NCI-H2196 treated with DMSO at 0.1 percent for 48 hours (cell line): ENCODE measurements around the gene FGGY.

Experiments
- DNase-seq: peaks from one replicate; lab custom pipeline; 2025; ENCODE audit not compliant: unreplicated experiment; lab: John Stamatoyannopoulos, UW

The FGGY gene

DNA sequence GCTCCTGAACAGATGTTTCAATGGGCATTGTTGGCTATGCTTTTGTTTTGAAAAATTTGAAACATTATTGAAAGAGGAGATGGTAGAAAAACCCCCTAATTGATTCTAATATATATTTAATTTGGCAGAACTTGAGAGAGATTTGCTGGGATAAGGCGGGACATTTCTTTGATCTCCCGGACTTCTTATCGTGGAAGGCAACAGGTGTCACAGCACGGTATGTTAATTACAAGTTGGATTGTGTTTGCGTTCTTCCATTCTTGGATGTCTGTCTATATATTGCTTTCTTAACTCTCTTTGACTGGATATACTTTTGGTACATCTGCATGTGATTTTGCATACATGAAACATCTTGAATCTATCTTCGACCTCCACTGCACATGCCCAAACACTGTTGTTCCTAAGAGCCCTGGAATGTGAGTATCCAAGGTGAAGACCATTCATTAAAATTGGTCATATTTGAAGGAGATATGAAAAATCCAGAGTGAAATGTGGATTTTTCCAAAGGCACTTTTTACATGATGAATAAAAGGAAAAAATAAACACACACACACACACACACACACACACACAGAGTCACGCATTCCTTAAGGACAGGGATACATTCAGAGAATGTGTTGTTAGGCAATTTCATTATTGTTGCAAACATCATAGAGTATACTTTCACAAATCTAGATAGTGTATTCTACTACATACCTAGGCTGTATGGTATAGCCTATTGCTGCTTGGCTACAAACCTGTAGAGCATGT is 81.9 kb downstream of the FGGY start:
- no peak for DNase-seq

DNA sequence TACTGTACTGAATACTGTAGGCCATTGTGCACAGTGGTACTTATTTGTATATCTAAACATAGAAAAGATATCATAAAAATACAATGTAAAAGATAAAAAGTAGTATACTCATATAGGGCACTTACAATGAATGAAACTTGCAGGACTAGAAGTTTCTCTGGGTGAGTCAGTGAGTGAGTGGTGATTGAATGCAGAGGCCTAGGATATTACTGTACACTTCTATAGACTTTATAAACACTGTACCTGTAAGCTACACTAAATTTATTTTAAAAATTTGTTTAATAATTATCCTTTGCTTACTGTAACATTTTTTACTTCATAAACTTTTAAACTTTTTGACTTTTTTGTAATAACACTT is 82.5 kb downstream of the FGGY start:
- no peak for DNase-seq

DNA sequence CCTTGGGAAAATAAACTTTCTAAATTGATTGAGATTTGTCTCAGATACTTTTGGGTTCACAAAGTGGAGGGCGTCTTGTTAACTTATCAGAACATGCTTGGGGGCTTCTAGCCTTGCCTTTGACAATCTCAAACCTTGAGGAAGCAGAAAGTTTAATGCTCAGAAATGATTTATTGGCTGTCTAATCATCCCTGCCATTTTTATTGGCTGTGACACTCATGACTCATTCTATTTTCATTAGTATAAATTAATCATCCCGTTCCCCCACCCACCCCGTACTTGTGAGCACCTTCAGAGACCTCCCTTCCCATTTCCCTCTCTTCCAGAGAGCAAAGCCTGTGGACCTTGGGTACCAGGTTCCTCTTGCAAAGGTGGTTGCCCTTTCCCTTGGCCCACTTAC is 87.1 kb downstream of the FGGY start:
- no peak for DNase-seq

DNA sequence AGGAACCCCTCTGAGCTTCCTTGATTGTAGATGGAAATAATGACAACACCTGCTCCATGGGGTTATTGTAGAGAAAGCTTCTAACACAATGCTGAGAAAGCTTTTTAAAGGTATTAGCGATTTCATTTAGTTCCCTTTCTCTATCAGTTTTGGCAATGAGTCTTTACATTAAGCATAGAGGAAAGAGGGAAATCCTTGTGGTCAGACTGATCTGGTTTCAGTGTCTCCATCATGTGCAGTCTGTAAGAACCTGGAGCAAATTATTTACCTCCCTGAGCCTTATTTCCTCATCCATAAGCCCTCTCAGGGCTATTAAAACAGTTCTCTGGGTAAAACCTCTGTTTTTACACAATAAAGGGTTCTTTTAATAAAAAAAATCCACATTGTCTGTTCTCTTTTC is 87.5 kb downstream of the FGGY start:
- DNase-seq: no peak

DNA sequence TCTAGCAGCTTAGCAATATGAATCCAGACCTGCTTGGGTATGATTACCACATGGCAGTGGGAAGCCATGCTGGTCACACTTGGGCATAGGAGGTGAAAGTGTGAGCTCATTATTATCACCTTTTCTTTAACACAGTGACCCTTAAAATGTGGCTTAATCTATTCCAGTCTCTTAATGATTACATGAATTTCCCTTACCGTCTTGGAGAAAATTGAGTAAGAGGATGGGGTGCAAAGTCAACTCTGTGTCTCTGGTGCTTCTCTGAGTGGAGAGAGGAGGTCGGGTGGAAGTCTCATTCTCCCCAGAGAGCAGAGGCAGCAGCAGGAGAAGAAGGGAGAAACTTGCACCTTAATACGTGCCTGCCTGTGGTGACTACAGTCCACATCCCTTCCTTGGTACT is 91.3 kb downstream of the FGGY start:
- DNase-seq: no peak

DNA sequence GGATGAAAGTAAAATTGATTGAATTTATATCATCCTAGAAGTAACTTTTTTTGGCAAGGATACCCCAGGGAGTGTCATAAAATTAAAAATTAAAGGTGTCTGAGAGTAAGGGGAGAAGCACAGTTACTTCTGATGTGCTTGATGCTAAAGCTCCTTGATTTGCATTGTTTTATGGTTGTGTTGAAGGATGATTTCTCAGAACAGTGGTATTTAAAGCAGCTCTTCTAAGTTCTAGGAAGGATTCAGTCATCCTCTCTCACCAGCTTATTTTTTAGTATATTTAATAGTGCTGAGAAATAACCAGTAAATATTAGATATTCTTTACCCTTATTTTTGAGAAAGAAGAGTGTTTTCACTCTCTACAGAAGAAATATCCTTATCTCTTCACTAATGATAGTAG is 93.0 kb downstream of the FGGY start:
- no peak for DNase-seq

DNA sequence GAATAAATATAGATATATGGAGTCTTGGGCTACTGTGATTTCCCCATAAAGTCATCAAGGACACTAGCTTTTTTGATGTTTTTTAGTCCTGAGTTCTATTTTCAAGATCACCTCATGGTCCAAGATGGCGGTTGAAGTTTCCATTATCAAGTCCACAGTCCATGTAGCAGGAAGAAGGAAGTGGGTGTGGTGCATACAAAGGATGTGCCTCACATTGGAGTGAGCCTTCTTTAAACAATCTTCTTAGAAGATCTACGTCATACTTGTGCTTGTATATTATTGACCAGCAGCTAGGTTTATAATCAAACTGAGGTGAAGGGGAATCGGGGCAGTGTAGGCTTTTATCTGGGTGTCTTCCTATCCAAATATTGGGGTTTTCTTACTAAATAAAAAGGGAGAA is 93.4 kb downstream of the FGGY start:
- no peak for DNase-seq

DNA sequence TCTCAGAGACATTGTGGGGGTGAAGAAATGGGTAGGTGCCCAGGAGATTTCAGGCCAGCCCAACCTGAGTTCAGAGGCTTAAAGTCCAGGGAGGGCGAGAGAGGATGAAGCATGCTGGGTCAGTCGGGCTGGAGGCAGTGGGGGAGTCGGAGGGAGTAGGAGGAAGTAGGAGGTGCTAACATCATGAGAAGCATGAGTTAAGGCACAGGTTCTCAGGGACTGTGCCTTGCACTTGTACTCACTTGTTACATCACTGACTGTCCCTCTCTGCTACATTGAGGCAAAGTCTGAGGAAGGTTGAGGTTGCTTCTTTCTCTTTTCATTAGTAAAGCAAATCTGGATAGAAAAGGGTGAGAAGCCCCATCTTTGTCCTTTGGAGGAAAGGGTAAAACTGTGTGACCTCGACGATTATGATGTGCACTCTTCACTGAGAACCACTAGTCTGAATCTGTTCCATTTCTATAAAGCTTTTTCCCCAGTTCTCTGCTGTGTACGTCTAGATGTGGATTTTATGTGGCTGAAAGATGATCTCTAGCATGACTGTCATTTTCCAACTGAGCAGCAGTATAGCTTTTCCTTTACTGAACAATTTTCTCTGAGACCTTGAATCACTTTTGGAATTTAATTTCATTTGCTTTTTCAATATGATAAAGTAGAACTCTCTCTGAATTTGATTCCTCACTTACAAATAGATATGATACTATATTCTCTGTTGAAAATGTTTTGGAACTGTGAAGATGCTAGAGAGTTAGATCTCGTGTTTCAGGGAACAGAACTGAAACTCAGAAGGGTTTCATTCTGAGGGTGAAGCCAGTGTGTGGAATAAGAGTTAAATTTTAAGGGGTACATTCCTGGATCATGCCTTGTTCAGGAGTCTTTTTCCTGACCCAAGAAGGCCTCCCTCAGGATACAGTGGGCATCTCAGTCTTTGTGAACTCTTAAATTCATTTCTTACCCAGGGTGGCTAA is 94.6 kb downstream of the FGGY start:
- no peak for DNase-seq

DNA sequence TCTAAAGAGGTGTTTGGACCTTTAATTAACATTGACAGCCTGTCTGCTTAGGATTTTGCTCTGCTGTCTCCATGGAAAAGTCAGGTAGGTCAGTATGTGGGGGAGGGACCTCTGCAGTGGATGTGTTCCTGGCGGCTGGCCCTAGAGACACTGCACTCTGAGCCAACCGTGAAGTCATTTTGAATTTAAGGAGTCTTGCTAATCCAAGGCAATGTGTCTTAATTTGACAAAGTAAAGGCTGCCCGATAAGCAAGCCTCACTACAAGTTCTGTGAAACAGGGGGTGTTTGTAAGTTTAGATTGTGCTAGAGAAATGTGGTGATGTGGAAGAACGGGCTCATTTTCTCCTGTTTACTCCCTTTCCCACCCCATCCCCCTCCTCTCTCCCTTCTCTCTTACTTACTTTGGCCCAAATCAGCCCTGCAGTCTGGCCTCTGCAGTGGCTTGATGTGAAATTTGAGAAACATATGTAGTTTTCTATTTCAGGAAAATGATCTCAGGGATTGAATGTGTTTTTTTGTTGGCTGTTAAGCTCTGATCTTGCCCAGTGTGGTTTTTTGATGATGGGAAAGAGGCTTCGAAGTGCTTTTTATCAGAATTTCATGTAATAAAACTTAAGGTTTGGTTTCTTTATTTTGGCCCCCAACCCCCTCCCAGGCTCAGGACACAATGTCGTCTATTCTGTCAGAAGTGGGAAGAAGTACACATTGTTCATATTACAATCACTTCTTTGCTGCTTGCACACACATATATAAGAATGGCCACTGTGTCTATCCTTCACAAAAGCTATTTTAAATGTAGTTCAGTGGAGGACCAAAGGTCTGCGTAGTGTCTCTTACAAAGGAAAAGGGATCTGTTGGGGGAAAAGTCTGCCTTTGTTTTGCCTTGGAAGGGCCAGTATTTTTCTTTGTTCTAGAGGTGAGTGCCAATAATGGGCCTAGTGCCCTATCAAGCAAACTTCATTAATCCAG is 96.6 kb downstream of the FGGY start:
- DNase-seq: peak; percentile 91

DNA sequence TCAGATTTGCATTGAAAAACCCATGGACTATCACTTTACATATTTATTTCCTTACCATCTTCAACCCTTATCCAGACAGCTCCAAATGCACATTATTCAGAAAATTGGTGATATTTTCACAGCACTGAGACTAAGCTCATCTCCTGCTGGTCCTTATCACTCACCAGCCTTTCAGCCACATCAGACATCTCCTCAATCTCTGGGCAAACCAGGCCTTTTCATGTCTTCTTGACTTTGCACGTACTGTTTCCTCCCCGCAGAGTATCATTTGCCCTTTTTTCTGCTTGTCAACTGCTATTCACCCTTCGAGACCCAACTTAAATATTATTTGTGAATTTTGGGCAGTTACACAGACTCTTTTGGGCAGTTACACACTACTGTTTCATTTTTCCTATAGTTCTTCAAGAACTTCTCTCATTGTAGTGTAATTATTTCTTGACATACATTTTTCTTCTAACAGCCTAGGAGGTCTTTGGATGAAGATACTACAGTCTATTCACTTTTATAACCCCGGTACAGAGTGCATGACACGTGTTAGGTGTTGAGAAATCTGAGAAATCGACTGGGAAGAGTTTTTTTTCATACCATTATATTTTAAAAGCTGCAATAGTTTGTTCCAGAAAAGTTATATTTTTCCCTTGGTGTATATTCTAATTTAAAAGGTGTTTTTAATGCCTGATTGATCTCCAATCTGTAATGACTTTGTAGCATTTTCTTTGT is 98.0 kb downstream of the FGGY start:
- DNase-seq: no peak

DNA sequence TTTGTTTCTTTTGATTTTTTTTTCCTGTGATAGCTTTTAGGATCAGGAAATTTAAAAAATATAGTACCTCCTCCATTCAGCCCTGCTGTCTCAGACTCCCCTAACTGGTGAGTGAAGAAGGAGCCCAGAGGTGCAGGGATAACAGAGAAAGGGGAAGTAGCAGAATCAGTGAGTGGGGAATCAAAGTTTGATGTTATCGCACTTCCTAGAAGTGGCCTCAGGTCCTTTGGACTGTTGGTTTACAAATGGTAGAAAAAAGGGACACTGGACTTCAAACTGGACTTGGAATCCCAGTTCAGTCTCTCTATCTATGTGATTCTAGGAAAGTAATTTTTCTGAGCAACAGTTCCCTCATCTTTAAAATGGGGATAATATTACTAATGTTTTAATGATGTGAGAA is 99.5 kb downstream of the FGGY start:
- DNase-seq: no peak

DNA sequence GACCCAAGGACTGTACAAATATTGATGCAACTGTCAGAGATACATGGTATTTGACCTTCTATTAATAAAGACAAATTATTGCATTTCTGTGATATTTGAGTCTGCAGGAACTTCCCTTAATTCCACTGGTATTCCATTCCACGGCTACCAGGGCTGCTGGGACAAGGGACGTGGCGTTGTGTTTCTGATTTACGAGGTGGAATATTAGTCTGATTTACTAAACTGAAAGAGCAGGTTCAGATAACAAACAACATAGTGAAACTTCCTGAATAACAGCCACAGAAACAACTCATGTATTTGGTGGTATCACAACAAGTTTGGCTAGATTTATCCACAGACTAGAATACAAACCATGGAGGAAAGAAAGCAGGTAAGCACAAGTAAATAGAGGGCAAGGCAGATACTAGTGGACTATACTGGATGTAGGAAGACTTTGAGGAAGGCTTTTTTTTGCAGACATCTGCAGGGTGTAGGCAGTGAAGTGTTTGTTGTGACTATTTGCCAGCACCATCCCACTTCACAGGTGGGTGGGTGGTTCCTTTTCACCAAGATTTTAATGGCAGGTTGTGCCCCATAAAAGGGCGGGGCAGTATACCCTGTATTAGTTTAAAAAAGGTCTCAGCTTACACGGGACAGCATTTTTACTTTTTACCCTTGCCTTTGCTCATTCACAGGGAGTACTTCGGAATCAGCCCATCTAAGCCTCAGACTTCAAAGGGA is 100.4 kb downstream of the FGGY start:
- DNase-seq: no peak

DNA sequence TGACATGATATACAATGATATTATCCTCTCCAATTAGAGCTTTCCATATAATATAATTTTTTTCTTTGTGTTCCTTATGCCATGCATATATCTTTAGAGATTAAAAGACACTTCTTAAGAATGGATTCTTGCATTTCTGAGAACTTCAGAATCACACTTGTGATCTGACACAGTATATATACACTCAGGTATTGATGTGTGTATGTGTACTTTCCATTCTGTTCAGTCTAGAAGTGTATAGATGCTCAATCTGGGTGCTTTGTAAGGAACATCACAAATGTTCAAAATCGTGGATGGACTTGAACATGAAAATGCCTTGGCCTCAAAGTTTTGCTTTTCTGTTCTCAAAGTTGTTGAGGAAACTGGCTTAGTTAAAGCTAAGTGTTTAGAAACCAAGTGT is 102.7 kb downstream of the FGGY start:
- DNase-seq: no peak

DNA sequence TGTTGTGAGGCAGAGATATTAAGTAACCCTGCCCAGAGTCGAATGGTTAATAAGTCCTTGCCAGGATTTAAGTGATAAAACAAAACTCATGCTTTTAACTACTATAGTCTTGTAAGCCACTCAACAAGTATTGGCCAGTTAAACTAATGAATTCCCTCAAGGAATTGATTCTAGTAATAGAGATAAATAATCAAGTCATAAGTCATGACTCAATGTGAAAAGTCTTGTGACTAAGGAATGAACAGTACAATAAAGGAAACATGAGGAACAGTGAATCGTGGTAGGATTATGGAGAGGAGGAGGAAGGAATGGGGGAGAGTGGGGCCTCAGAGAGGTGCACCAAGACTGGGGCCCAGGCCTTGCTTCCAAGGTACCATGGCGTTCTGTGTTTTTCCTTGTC is 104.7 kb downstream of the FGGY start:
- DNase-seq: no peak

DNA sequence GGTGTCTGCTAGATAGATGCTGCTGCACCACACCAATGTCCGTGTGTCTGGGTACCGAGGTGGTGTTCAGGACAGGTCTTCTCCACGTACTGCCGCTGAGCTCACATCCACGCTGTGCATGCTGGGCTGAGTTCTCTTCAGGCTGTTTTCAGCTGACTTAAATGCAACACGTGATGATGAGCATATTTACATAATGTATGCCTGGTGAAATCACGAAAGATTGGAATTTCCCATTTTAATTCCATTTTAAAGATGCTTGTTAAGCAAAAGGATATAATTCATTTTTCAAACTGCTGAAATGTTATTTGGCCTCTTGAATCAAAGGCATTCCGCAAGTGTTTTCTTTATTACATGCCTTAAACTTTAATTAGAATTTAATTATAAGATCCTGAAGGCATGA is 107.9 kb downstream of the FGGY start:
- DNase-seq: no peak

DNA sequence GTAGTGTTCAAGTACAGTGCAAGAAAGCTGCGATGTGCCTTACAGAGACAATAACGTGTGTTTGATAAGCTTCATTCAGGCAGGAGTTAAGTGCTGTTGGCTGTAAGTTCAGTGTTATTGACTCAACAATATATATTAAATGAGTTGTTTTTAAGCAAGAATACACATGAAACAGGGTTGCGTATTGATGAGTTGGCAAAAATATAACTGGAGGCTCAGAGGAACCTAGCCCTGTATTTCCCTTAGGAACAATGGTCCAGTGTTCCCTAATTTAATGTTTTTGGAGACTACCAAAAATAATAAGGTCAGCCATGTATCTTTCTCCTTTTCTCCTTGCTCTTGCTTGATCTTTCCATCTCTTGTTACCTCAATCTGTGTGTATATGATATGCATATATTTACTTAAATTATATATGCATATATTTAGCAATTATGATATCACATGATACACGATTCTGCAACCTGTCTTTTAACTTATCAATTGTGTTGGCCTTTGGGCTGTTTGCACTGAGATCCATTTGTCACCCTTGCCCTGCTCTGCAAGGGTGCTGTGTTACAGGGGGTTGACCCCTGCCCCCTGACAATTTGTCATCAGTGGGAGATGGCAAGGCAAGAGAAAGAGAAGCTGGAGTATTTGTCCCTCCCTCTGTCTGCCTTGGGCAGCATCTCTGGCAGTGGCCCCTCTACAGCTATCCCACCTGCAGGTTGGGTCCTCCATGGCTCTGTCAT is 109.7 kb downstream of the FGGY start:
- DNase-seq: no peak

DNA sequence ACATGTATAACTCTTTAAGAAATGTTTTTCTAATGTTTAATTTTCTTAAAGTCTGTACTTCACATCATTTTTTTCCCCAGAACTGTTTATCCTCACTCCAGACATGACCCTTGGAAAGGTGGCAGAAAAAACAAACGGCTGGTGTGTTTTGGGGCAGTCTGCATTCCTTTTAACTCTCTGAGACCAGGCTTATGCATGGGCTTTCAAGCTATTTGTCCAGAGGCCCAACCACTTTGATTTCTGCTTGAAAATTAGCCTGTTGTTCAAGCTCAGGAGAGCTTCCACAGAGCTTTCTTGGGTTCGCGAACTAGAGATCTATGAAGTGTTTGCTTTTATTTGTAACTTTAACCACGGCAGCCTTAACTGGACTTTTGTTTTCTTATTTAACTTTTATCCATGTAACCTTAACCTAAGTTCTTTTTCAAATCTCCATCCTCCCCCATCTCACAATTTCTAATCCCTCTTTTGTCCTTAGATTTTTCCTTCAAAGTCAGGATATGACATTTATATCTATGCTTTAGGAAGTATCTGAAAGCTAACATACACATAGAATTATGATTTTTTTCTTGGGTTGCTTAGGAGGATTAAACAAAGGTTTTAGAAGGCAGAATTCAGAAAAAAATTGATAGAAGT is 111.8 kb downstream of the FGGY start:
- no peak for DNase-seq

DNA sequence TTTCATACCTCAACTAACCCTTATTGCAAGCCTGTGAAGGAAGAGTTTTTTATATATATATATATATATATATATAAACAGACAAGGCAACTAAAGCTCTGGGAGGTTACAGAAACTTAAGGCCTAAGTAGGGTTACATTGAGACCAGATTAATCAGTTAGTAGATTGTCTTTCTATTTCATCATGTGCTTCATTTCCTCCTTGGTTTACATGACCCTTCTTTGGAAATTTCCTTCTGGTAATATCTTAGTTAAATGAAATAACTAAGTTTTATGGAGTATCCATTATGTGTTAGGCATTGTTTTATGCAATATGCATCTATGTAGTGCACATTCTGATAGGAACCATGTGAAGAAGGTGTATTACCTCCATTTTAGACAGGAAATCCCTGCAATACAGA is 112.7 kb downstream of the FGGY start:
- no peak for DNase-seq

DNA sequence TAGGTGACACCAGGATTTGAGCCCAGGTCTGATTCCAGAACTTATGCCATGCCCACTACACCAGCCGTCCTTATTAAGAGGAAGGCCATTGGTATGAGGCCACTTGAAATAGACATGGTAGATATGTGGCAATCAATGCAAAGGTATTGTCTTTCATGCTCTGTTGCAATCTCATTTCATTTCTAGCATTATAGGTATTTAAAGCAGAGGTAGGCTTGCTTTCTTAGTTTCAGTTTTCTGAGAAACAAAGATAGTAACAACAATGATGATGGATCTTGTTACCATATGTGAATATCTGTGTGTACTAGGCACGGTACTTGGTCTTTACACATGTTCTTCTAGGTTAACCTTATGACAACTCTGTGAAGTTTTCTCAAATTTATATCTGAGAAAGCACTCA is 113.1 kb downstream of the FGGY start:
- DNase-seq: no peak
